HFFc6 (cell line): Measurements from ENCODE around the gene KLK8. TPM values are rescaled to one million over a fixed set of nuclear protein-coding genes. Genes with fewer than 3 reads are reported as not detected.

Experiments used
- DNase-seq: peaks from one replicate; pipeline ENCODE4 v3.0.0-alpha.2; 2018
- H3K27ac Mint-ChIP-seq: 2 replicates; pipeline ENCODE4 v1.8.0; 2020; ENCODE audit warnings: mild to moderate bottlenecking, mixed read lengths
- H3K27me3 Mint-ChIP-seq: 2 replicates; pipeline ENCODE4 v1.8.0; 2021; ENCODE audit warnings: mild to moderate bottlenecking, moderate library complexity, mixed read lengths; ENCODE audit not compliant: insufficient read depth
- H3K36me3 Mint-ChIP-seq: 2 replicates; pipeline ENCODE4 v1.8.0; 2021; ENCODE audit warnings: low read depth, mixed read lengths
- H3K4me1 Mint-ChIP-seq: 2 replicates; pipeline ENCODE4 v1.8.0; 2020; ENCODE audit warnings: low read depth, mixed read lengths
- H3K4me3 Mint-ChIP-seq: 2 replicates; pipeline ENCODE4 v1.8.0; 2020; ENCODE audit warnings: mild to moderate bottlenecking, moderate library complexity, mixed read lengths
- H3K9me3 Mint-ChIP-seq: 2 replicates; pipeline ENCODE4 v1.8.0; 2020; ENCODE audit warnings: mild to moderate bottlenecking, mixed read lengths
- CTCF ChIP-seq: fragments of 200-600 bp; sonication (generic); IDR thresholded peaks from 2 replicates; pipeline ENCODE4 v1.5.0; 2021; ENCODE audit warnings: antibody characterized with exemption, mild to moderate bottlenecking
- total RNA-seq, 6 experiments: library from RNA; stranded (reverse); fragmentation: NEBNext Ultra II Directional; extraction: Animal tissue kit (Norgen Biotek cat#: 25700); gene quantifications; 2 replicates in 1 of 6; 3 replicates in 5 of 6; pipeline ENCODE4 v1.2.3, GENCODE V29; 2021

Gene KLK8
- total RNA-seq, 6 experiments from 2014 or later: not detected

GRCh38 chr19:51025401-51025800, 24.0 kb upstream of the KLK8 start:
- Mint-ChIP-seq H3K27ac (no peak overlapping the region), H3K4me3 (no peak overlapping the region), H3K36me3 (no peaks in the 10 kb centered on the region)

GRCh38 chr19:51024924-51025323, 23.5 kb upstream of the KLK8 start:
- Mint-ChIP-seq H3K9me3 (peaks cover 8% of the 10 kb centered on the region), H3K4me3 (no peak overlapping the region), H3K27ac (no peak overlapping the region), H3K36me3 (no peaks in the 10 kb centered on the region), H3K27me3 (peaks cover 15% of the 10 kb centered on the region), H3K4me1 (no peaks in the 10 kb centered on the region)
- TF ChIP-seq CTCF: no peak
- DNase-seq: no peak

More at GRCh38 chr19:51025401-51025800, 24.0 kb upstream of the KLK8 start:
- no peaks in the 10 kb centered on the region for H3K4me1 Mint-ChIP-seq
- H3K9me3 Mint-ChIP-seq: peaks cover 8% of the 10 kb centered on the region
- no peak for DNase-seq
- no peak for TF ChIP-seq CTCF
- H3K27me3 Mint-ChIP-seq: peaks cover 17% of the 10 kb centered on the region

- no peak for DNase-seq
- H3K4me1 Mint-ChIP-seq: no peaks in the 10 kb centered on the region
- no peaks in the 10 kb centered on the region for H3K36me3 Mint-ChIP-seq
- no peak overlapping the region for H3K27ac Mint-ChIP-seq
- TF ChIP-seq CTCF: no peak
- H3K9me3 Mint-ChIP-seq: peaks cover 7% of the 10 kb centered on the region; the same call in 1 of the 2 replicates
- H3K27me3 Mint-ChIP-seq: peaks cover 15% of the 10 kb centered on the region
- H3K4me3 Mint-ChIP-seq: no peak overlapping the region
Measured at GRCh38 chr19:51023946-51024345, 22.5 kb upstream of the KLK8 start.

GRCh38 chr19:51022526-51022925, 21.1 kb upstream of the KLK8 start:
- TF ChIP-seq CTCF: no peak
- Mint-ChIP-seq H3K36me3 (no peaks in the 10 kb centered on the region; the same call in 1 of the 2 replicates), H3K27ac (no peak overlapping the region), H3K4me1 (peaks cover 6% of the 10 kb centered on the region; the same call in 1 of the 2 replicates), H3K4me3 (no peak overlapping the region), H3K27me3 (peaks cover 19% of the 10 kb centered on the region), H3K9me3 (peaks cover 4% of the 10 kb centered on the region; the same call in 1 of the 2 replicates)
- DNase-seq: no peak

GRCh38 chr19:51020988-51021651, 19.7 kb upstream of the KLK8 start:
- Mint-ChIP-seq H3K36me3 (no peaks in the 10 kb centered on the region; the same call in 1 of the 2 replicates), H3K4me3 (no peak overlapping the region), H3K27me3 (peaks cover 20% of the 10 kb centered on the region), H3K9me3 (peaks cover 1% of the 10 kb centered on the region), H3K4me1 (peaks cover 6% of the 10 kb centered on the region; the same call in 1 of the 2 replicates), H3K27ac (no peak overlapping the region)
- peak; percentile 51 for DNase-seq
- peak; percentile 76 for TF ChIP-seq CTCF
